Keratinocyte (primary cell): ENCODE measurements around the gene CELSR1.

Experiments used
- CTCF ChIP-seq, 3 experiments: IDR thresholded peaks in 1 of 3; conservative IDR thresholded peaks in 1 of 3; optimal IDR thresholded peaks in 1 of 3; 2 replicates in 2 of 3; 3 replicates in 1 of 3; pipeline versions ENCODE3 to v1.5.1; 2011; ENCODE audit warnings: low read length in 3 of 3, mild to moderate bottlenecking in 3 of 3, moderate library complexity in 2 of 3, control low read depth in 1 of 3, inconsistent platforms in 1 of 3; ENCODE audit not compliant: insufficient read depth in 2 of 3; ENCODE audit errors: extremely low read depth in 1 of 3
- EZH2 ChIP-seq: IDR thresholded peaks from one replicate; pipeline ENCODE4 v1.6.1; 2012; ENCODE audit warnings: inconsistent platforms, mild to moderate bottlenecking, low read length, moderate library complexity

GRCh38 chr22:46428602-46429324 is 108.7 kb downstream of the CELSR1 start:
- TF ChIP-seq CTCF (optimal IDR thresholded peaks at IDR 0.05 in 1 of 3, IDR thresholded peaks at IDR 0.05 in 1 of 3, conservative IDR thresholded peaks at IDR 0.05 in 1 of 3; ENCODE audit: extremely low read depth in 1 of 3, insufficient read depth in 2 of 3, low read length in 3 of 3): no peak
- no peak for TF ChIP-seq EZH2
